GM21447 (cell line): Measurements from ENCODE around the gene FPGS.

Source experiments
- ATAC-seq: cut with Tn5 transposase; IDR thresholded peaks from one replicate; pipeline ENCODE4 v1.9.1; 2021; ENCODE audit not compliant: unreplicated experiment

FPGS gene

DNA sequence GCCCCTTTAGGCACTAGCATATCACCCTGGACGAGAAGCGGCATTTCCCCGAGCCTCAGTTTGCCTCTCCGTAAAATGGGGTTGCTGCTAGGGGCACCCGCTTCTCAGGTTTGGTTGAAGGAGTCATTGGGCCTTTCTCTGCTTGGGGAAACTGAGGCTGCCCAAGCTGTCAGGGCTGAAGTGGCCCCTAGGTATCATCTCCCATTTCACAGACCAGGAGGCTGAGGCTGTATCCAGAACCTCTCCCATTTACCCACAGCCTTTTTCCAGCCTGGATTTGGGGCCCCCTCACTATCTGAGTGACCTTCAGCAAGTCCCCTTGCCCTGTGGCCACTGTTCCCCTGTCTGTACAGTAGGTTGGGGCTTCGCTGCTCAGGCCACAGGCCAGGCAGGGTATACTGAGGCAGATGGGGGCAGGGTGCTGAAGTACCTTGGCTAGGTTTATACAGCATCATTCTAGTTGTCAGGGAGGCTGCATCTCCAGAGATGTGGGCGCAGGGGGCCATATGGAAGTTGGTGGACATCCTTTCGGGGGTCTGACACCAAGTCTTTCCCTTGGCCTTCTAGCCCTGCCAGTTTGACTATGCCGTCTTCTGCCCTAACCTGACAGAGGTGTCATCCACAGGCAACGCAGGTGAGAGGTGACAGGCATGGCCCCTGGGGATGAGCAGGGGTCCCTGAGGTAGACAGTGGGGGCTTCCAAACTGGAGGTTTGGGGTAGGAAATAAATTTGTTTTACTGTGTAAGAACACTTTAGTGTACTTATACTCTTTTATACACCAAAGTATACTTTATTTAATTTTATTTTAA lies 7.9 kb downstream of the FPGS start:
- ATAC-seq: no peak

DNA sequence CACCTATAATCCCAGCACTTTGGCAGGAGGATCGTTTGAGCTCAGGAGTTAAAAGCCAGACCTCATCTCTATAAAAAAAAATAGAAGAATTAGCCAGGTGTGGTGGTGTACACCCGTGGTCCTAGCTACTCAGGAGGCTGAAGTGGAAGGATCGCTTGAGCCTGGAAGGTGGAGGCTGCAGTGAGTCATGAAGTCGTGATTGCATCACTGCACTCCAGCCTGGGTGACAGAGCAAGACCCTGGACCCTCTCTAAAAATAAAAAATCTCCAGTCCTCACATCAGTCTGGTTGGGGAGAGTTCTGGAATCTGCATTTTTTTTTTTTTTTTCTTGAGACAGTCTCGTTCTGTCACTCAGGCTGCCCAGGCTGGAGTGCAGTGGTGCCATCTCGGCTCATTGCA lies 9.3 kb downstream of the FPGS start:
- no peak for ATAC-seq

DNA sequence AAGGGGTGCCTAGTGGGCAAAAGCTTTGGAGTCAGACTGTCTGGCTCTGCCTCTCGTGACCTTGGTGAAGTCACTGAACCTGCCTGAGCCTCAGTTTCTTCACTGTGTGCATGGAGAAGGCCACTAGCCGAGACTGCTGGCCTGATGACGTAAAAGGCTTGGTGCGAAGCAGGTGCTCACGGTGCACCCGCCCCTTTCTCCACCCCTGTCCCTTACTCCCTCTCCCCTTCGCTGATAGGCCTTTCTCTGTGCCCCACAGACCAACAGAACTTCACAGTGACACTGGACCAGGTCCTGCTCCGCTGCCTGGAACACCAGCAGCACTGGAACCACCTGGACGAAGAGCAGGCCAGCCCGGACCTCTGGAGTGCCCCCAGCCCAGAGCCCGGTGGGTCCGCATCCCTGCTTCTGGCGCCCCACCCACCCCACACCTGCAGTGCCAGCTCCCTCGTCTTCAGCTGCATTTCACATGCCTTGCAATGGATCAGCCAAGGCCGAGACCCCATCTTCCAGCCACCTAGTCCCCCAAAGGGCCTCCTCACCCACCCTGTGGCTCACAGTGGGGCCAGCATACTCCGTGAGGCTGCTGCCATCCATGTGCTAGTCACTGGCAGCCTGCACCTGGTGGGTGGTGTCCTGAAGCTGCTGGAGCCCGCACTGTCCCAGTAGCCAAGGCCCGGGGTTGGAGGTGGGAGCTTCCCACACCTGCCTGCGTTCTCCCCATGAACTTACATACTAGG lies 10.4 kb downstream of the FPGS start:
- ATAC-seq: no peak

DNA sequence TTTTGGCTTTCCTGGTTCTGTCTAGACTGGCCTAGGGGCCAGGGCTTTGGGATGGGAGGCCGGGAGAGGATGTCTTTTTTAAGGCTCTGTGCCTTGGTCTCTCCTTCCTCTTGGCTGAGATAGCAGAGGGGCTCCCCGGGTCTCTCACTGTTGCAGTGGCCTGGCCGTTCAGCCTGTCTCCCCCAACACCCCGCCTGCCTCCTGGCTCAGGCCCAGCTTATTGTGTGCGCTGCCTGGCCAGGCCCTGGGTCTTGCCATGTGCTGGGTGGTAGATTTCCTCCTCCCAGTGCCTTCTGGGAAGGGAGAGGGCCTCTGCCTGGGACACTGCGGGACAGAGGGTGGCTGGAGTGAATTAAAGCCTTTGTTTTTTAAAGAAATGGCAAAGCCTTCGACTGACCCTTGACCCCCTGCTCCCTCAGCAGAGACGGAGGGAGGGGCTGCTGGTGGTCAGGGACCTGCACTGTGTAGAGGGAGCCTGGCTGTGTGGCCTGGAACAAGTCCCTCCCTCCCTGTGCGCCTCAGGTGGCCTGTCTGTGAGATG lies 11.1 kb downstream of the FPGS start:
- no peak for ATAC-seq

DNA sequence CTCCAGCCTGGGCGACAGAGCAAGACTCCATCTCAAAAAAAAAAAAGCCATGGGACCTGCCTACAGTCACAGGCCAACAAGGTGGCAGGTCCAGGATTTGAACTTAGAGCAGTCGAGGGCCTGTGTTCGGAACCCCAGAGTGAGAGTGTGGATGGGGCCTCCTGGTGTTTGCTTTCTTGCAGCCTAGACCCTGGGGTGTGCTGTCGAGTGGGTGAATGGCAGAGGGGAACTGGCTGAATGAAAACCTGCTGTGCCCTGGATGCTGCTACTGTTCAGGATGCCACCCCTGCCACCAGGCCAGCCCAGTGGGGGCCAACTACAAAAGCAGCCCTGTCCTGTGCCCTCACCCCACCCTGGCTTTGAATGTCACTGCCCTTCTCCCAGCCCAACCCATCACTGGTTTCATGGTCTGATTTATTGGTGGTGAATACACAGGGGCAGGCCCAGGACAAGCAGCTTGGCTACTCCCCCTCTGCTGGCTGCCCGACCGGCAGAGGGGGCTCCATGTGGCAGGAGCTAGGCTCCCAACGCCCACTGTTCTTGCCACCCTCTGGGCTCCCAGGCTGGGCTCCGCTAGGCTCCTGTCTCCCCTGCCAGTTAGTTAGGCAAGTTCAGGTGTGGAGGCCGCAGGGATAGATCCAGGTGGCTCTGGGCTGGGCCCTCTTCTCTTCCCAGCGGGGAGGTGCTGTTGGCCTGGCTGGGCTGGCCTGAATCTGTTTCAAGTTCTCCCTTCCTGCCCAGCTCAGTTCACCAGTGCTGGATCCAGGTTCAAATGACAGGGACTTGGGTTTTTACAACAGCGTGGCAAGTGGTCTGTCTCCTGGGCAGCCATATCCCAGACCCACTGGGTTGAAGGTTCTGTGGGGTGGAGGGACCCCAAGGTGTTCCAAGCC lies 12.2 kb downstream of the FPGS start:
- no peak for ATAC-seq

DNA sequence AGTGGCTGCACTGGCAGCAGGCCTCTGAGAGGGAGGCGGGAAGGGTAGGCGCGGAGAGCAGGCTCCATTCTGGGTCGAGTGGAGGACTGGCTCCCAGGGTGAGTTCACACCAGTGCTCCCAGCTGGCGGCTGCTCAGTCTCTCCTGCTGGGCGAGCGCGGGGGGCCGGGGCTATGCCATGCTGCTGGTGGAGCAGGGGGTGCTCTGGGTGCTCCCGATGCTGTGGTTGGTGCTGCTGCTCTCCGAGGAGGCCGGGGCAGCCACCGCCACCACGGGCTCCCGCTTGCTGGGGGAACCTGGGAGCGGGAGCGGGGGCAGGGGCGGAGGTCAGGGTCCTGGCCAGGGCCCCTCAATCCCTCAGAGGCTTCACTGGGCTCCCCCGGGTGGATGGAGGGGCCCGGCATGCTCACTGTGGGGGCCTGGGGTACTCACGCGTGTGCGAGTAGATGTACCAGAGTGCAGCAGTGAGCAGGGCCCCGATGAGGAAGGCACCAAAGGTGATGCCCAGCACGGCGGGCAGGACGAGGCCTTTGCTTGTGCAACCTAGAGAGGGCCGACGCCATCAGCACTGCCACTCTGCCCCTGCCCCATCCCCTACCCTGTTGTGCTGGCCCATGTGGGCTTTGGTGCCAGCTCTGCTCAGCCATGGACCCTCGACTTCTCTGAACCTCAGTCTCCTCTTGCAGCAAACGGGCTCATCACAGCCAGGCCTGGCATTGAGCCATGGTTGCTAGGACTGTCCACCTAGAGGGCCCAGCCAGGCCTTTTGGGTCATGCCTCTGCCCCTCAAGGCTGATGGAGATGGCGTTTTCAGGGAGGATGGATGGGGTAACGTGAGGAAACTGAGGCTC lies 13.1 kb downstream of the FPGS start:
- ATAC-seq: no peak

DNA sequence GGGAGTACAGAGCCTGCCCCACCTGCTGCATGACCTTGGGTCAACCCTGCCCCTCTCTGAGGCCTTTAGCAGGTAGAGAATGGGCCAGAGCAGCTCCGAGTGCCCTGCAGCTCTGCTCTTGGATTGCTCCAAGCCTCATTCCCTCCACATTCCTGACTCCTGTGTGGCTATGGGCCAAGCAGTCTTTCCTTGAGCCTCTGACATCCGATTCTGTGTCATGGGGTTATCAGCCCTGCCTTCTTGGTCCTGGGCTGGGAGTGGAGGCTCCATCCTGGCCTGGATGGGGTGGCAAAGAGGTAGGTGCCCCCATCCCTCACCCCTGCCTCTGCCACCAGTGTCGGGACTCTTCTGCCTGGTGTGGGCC lies 13.7 kb downstream of the FPGS start:
- ATAC-seq: no peak

DNA sequence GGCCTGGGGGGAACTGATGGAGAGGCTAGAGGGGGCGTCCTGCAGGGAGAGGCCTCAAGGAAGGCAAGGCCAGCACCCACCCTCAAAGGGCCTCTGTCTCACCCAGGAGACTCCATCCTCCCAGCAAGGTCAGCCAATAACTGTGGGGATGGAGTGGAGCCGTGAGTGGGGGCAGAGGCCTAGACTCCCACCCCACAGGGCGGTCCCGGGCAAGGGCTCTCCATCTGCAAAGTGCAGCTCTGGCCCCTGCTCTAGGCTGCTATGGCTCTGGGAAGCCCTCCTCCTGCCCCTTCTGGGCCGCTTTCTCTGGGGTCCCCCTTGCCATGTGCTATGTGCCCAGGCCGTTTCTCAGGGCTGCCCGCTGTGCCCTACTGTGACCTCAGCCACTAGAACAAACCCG lies 14.0 kb downstream of the FPGS start:
- no peak for ATAC-seq

DNA sequence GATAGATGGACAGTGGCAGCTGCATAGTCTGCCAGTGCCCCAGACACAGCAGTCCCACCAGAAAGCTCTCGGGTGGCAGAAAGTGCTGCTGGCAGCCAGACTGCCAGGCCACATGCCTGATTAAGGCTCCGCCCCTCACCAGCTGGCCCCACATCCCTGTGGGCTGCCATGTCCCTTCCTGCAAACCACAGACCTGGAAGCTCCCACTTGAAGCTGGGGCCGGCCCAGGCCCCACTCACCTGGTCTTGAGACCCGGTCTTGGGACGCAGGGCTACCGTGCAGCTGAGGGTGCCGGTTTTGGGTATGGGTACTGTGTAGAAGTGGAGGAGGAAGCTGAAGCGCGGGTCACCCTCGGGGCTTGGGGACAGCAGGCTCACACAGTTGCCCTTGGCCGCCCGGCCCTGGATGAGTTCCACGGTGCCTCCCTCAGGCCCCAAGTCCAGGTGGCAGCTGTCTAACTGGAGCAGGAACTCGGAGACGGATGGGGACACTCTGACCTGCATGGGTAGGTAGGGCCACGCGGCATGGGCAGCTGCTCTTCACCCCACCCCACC lies 15.3 kb downstream of the FPGS start:
- ATAC-seq: no peak

DNA sequence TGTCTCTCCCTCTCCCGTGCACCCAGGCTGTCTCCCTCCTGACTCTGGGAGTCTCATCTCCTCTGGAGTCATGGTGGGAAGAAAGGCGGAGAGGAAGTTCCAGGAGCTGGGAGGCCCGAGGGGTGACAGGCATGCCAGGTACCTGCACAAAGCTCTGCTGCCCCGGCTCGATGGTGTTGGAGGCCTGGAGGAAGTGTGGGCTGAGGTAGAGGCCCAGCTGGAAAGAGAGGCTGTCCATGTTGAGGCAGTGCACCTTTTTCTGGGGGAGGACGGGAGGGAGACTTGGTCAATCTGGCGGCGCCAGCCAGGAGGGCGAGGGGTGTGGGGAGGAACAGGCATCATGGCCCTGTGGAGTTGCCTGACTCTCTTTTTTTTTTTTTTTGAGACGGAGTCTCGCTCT lies 15.9 kb downstream of the FPGS start:
- ATAC-seq: no peak

DNA sequence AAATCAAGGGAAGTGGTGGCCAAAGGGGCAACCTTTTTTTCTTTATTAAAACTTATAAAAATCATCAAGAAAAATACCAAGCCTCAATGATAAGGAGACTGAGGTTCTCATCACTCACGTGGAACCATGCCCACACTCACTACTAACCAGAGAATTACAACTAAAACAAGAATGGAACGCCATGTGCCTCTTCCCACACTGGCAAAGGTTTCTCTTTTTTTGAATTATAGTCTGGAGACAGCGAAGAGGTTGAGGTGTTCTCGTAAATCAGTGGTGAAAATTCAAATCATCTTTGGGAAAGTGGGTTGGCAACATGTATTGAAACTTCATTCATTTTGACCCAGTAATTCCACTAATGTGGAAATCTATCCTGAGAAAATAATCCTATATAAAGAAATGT lies 19.4 kb downstream of the FPGS start:
- ATAC-seq: no peak

DNA sequence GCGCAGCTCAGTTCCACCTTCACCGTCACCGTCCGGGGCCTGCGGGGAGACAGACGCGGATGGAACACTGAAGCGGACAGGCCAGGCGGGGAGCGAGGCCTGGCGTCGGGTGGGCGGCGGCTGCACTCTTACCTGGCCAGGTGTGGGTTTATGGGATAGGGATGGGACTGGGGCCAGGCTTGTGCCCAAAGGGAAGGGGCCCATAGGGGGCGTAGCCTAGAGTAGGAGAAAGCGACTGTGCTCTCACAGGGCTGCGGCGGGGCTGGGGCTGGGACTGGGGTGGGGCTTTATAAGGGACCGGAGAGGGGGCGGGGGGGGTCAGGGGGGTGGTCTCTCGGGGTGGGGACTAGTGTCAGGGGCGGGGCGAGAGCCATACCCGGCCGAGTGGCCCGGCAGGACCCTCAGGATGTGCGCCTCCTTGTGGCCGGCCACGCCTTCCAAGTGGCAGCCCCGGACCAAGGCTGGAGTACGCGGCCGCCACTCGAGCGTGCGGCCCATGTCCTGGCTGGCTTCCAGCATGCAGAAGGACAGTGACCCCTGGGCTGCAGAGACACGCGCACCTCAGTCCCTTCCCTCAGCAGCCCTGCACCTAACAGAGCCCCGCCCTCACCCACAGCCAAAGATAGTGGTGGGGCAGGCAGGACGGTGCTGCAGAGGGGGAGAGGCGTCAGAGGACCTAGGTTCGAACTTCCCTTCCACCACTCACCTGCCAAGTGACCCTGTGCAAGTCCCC lies 22.8 kb downstream of the FPGS start:
- ATAC-seq: no peak

DNA sequence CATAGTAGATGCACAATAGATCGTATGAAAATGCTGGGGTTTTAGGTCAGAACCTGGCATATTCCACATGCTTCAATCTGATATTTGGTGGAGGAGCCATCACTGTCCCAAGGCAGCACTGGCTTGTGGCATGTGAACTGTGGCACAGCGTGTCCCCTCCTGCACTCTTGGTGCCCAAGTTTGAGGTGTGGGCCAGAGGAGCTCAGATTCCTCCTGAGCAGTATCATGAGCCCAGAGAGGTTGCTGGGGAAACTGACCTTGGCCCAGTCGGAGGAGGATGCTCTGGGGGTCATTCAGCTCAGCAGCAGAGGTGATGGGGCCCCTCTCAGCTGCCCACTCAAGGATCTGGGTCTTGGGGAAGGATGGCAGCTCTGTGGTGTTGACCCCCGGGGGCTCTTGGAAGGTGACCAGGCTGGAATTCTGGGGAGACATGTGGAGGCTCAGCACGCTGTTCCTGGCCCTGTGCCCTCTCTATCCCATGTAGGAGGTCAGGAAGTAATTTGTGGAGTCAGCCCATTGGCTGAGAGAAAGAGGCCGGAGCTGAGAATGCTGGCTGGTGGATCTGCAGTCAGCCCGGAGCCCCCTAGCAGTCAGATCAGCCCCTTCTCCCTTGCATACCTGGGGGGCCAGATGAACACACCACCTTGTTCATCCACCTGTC lies 23.7 kb downstream of the FPGS start:
- ATAC-seq: no peak

DNA sequence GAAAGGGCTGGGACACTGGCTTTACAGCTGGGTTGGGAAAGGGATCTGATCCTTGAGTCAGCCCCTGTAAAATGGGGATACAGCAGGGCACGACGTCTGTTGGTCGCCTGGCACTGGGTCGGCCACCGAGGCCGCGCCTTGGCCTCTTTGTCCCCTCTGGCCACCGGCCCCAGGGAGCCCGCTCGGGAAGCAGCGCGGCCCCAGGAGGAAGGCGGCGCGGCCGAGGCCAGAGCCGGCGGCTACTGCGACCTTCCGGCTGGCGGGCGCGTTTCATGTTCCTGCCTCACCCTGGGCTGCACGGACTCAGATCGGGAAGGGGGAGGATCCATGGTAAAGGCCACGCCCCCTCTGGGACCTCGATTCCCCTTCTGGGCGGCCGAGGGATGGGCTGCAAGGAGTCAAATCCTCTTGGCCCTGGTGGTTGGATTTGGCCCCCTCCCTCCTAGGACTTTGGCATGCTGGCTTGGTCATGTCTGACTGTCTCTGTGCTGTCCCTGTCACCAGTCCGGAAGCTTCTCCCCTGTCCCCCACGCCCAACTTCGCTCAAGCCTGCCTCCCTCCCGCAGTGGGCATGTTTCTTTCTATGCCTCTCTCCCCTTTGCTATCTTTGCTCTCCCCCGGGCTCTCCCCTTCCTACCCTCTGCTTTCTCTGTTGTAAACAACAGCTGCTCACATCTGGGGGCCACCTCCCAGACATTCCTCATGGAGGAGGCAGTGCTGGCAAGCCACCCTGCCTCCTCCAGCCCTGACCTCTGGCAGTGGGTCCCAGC lies 25.8 kb downstream of the FPGS start:
- ATAC-seq: no peak

DNA sequence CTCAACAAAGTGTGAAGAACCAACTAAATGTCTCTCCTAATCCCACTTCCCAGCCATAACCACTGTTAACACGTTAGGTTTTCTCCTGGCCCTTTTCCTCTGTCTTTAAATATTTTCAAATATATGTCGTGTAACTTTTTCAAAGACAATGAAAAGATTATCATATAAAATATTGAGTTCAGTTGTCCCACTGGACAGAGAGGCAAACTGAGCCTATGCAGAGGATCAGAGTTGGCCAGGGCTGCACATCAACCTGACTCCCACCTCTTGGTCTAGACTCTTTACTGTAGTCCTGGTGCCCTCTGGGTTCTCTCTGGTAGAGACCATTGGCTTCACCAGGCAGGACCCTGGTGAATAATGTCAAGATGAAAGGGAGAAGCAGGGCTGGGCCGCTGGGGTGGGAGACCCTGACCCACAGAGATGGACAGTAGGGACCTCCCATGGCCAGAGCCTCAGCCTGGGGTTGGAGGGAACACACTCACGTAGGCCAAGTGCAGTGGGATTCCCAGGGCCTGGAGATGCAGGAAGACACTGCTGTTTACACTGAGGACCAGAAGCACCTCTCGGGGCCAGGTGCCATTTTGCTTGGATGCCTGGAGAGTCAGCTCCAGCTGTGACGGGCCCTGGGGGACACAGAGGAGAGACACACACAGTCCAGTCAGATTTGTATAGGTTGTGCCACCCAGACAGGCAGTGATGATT lies 26.7 kb downstream of the FPGS start:
- no peak for ATAC-seq

DNA sequence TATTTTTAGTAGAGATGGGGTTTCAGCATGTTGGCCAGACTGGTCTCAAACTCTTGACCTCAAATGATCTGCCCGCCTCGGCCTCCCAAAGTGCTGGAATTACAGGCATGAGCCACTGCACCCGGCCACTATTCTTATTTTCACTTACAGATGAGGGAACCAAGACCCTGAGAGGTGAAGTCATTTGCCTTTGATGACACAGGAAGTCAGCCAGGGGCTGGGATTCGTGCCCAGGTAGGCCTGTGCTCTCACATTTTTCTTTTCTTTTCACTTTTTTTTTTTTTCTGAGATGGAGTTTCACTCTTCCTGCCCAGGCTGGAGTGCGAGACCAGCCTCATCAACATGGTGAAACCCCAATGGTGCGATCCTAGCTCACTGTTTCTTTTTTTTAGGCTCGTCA lies 29.6 kb downstream of the FPGS start:
- ATAC-seq: no peak

DNA sequence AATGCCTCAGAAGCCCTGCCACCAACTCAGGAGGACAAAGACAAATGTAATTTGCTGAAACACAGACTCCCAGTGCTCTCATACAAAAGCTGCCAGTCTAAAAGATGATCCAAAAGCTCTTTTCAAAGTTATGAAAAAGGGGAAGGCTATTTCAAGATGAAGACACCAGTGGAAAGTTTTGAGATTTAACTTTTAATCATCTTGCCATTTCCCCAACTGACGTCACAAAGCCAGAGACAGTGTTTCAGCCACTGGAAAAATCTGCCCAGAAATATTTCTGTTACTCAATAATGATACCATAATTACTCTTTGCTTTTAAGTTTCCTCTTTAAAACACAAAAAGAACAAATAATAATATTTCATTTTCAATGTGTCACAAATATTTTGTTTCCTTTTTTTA lies 30.9 kb downstream of the FPGS start:
- no peak for ATAC-seq
